ENCODE results near the gene ZG16B. TPM values are rescaled to one million over a fixed set of nuclear protein-coding genes. Genes with fewer than 3 reads are reported as not detected.

ZG16B gene, protein sequence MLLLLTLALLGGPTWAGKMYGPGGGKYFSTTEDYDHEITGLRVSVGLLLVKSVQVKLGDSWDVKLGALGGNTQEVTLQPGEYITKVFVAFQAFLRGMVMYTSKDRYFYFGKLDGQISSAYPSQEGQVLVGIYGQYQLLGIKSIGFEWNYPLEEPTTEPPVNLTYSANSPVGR
- 1 to 10 TPM in 2 of 6 donors, under 1 TPM in 1, not detected in 3; 0.69 to 2.0 (median 1.2) TPM for total RNA-seq

DNA sequence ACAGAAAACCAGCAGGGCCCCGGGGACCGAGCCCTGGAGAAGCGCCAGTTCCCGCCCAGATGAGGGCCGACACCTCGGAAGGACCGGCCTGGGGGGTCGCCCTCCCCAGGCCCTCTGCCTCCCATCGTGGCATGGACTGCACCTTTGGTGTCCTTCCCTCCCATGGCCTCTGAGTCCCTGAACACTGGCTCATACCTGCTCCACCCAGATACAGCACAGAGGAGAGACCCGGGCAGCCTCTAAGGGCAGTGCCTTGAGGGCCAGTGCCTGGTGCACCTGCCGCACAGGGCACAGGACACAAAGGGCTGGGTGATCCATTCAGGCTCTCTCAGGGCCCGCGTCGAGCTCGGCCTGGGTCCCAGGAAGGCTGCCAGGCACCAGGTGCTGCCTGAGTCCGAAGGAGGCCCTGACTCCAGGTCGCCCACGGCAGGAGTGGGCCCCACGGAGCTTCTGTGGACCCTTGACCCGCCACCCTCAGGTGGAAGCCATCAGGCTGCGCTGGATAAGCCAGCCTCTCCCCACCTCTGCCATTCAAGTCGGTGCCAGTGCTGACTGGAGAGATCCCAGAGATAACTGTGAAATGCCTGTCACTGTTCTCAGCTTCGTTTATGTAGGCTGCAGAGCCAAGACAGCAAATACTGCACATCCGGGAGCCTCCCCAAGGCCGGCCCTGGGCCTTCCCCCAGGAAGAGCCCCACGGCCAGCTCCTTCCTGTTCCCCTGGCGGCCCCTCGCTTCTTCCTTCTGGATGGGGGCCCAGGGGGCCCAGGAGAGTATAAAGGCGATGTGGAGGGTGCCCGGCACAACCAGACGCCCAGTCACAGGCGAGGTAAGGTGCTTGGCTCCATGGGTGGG lies at the start of gene ZG16B:
ZG16B (plus strand) TSS at position 803 of the 854 bp plus-strand sequence. CDS start 139 bp downstream, outside the sequence.
- Histone ChIP-seq H3K4me3 (no peak within 1 kb of the TSS), H3K27me3 (no peaks in the 10 kb centered on the region), H3K4me1 (peaks cover 0 to 12% (median 4%) of the 10 kb centered on the region in 4 donors), H3K36me3 (no peaks in the 10 kb centered on the region), H3K27ac (peak within 1 kb of the TSS in 1 of 4 donors; percentile 1), H3K9me3 (no peaks in the 10 kb centered on the region)
- WGBS, 2 donors: 55 to 58% methylated on average over 8 to 30 of the region's 32 CpGs
- no peak for DNase-seq
- ATAC-seq (ENCODE audit: low FRiP score in 2 of 2): no peak
- no peak for TF ChIP-seq POLR2AphosphoS5 (IDR thresholded peaks at IDR 0.05)
- TF ChIP-seq EP300 (IDR thresholded peaks at IDR 0.05): no peak
- TF ChIP-seq, protein P1, sequence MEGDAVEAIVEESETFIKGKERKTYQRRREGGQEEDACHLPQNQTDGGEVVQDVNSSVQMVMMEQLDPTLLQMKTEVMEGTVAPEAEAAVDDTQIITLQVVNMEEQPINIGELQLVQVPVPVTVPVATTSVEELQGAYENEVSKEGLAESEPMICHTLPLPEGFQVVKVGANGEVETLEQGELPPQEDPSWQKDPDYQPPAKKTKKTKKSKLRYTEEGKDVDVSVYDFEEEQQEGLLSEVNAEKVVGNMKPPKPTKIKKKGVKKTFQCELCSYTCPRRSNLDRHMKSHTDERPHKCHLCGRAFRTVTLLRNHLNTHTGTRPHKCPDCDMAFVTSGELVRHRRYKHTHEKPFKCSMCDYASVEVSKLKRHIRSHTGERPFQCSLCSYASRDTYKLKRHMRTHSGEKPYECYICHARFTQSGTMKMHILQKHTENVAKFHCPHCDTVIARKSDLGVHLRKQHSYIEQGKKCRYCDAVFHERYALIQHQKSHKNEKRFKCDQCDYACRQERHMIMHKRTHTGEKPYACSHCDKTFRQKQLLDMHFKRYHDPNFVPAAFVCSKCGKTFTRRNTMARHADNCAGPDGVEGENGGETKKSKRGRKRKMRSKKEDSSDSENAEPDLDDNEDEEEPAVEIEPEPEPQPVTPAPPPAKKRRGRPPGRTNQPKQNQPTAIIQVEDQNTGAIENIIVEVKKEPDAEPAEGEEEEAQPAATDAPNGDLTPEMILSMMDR (IDR thresholded peaks at IDR 0.05): no peak
- no peak for TF ChIP-seq POLR2A (IDR thresholded peaks at IDR 0.05)

DNA sequence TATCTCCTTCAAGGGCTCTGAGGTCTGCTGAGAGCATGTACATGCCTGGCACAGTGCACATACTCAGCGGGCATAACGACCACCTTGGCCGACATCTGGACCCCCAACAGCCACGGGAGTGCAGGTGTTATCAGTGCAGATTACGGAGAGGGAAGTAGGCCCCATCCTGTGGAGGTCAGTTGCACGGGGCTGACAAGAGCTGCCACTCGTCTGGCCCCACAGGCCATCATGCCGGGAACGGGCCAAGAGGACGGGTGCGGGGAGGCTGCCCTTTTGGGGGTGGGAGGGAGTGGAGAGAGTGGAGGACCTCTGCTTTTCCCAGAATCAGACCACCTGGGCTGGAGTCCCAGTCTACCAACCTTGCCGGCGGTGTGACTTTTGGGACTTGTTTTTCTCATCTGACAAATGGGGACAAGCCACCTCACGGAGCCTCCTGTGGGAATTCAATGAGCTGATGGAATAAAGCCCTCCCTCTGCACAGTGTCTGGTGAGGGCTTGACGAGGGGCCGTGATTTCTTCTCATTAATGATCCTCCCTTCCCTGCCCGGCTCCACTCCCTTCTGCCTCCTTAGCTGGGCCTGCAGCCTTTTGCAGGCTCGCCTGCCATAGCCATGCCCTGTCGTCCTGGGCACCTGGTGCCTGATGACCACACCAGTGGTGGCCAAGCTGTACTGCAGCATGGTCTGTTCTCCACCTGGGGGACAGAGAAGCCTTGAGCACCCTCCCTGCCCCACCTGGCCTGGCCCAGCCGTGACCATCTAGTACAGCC lies 47.3 kb upstream of the ZG16B start:
- Histone ChIP-seq H3K27ac (no peak overlapping the region), H3K27me3 (peaks cover 0 to 21% (median 13%) of the 10 kb centered on the region in 4 donors), H3K4me3 (no peak overlapping the region), H3K4me1 (peaks cover 11 to 27% (median 19%) of the 10 kb centered on the region in 4 donors), H3K36me3 (no peaks in the 10 kb centered on the region), H3K9me3 (no peaks in the 10 kb centered on the region)
- ATAC-seq (ENCODE audit: low FRiP score in 2 of 2): no peak
- no peak for DNase-seq
- 74 to 87% methylated on average over 17 to 20 of the region's 20 CpGs for WGBS, 2 donors
- TF ChIP-seq, protein P1 (IDR thresholded peaks at IDR 0.05): no peak
- TF ChIP-seq EP300 (IDR thresholded peaks at IDR 0.05) (no peak), POLR2AphosphoS5 (IDR thresholded peaks at IDR 0.05) (no peak), POLR2A (IDR thresholded peaks at IDR 0.05) (no peak)

DNA sequence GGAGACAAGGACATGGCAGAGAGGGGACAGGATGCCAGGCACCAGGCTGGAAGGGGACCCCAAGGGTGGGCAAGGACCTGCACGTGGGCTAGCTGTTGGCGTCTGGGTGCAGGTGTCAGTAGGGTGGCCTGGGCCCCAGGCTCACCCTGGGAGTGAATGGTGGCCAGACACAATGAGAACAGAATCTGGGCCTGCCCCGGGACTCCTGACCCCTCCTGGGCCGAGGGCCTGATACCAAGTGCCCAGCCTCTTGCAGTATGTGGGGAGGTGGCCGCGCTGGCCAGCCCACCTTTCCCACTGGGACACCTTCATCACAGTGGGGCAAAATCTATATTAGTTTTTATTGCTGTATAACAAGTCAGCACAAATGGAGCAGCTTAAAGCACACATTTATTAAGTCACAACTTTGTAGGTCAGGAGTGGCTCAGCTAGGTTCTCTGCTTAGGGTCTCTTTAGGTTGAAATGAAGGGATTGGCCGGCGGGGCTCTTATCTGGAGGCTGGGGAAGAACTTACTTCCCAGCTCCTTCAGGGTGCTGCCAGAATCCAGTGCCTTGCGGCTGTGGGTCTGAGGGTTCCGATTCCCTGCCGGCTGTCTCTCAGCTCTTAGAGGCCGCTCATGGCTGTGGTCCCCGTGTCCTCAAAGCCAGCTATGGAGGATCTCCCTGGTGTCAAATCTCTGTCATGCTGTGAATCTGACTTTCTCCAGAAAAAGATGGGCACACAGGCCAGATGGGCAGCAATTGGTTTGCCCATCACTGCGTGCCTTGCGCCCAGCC lies 46.3 kb upstream of the ZG16B start:
- Histone ChIP-seq H3K9me3 (no peaks in the 10 kb centered on the region), H3K4me3 (no peak overlapping the region), H3K4me1 (peaks cover 5 to 18% (median 12%) of the 10 kb centered on the region in 4 donors), H3K27ac (no peak overlapping the region), H3K27me3 (peaks cover 0 to 25% (median 15%) of the 10 kb centered on the region in 4 donors), H3K36me3 (no peaks in the 10 kb centered on the region)
- ATAC-seq (ENCODE audit: low FRiP score in 2 of 2) (no peak), DNase-seq (no peak)
- WGBS, 2 donors: 89 to 93% methylated on average over 7 to 15 of the region's 15 CpGs
- TF ChIP-seq POLR2A (IDR thresholded peaks at IDR 0.05): no peak
- no peak for TF ChIP-seq EP300 (IDR thresholded peaks at IDR 0.05)
- TF ChIP-seq, protein P1 (IDR thresholded peaks at IDR 0.05): no peak
- TF ChIP-seq POLR2AphosphoS5 (IDR thresholded peaks at IDR 0.05): no peak

DNA sequence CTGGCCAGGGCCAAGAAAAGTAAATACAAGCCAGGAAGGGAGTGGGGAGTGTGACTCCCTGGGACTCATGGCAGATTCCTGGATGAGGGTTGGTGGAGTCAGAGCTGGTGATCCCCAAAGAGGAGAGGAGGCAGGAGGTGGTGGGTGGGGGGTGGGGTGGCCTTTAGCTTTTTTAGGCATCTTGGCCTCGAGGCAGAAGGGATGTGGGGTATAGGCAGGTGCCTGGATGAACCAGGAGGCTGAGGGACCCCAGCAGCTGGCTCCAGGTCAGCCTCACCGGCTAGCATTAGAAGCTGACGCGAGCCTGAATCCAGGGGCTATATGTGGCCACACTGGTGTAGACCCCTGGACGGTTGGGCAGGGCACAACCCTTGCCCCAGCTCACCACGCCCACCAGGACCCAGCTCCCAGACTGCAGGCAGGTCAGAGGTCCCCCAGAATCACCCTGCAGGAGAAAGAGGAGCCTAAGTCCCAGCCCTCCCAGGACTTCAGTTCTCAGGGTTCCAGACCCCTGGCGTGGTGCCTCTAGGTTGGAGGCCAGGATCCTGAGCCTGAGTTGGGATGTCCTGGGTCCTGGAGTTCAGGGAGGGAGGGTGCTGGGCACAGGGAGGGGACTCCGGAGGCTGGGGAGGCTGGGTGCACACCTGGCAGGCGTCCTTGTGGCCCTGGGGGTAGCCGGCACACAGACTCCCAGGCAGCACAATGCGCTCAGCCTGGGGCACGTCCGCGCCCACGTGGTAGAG lies 45.6 kb upstream of the ZG16B start:
- peak in 1 of 2 donors; percentile 79 for DNase-seq
- WGBS, 2 donors: 77 to 92% methylated on average over 1 to 7 of the region's 15 CpGs
- no peak overlapping the region for H3K27ac ChIP-seq
- H3K36me3 ChIP-seq: no peaks in the 10 kb centered on the region
- peaks cover 0 to 25% (median 15%) of the 10 kb centered on the region in 4 donors for H3K27me3 ChIP-seq
- H3K4me3 ChIP-seq: peak overlapping the region in 3 of 4 donors; percentile 38 to 52 (median 40)
- H3K9me3 ChIP-seq: no peaks in the 10 kb centered on the region
- H3K4me1 ChIP-seq: peaks cover 4 to 15% (median 11%) of the 10 kb centered on the region in 4 donors
- TF ChIP-seq EP300 (IDR thresholded peaks at IDR 0.05) (no peak), POLR2AphosphoS5 (IDR thresholded peaks at IDR 0.05) (no peak), POLR2A (IDR thresholded peaks at IDR 0.05) (no peak)
- TF ChIP-seq, protein P1 (IDR thresholded peaks at IDR 0.05): no peak
- no peak for ATAC-seq (ENCODE audit: low FRiP score in 2 of 2)

Data from upper lobe of left lung (tissue), 6 donors.